ENCODE measurements around the gene LACC1. TPM values are rescaled to one million over a fixed set of nuclear protein-coding genes. Genes with fewer than 3 reads are reported as not detected.

Gene LACC1
- total RNA-seq, 2 donors from 2014 or later: 6.7 to 10.9 TPM

DNA sequence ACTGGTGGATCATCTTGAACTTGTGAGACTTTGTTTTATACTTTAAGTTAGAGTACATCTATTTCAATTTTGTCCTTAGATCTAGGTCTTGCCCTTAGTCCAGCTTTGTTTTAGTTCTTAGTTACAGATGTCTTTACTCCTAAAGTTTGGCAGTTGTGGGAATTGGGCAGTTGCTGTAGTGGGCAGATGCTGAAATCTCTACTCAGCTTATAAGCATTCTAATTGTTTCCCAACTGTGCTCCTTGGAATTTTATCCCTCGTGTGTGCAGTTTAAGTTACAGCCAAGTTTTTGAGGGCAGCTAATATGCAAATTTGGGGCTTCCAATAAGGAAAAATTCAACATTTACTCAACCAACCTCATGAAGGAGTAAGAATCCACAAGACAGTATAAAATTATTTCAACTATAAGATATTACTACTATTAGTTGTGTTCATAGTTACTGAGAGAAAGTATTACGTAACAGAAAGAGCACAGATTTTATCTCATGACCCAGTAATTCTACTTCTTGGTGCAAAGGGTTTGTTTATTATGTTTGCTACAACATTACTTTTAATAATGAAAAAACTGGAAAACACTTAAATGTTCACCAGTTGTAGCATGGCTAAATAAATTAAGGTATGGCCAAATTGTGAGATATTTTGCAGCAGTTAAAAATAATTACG is 33.1 kb upstream of the LACC1 start:
- H3K9me3 ChIP-seq: no peaks in the 10 kb centered on the region
- no peak overlapping the region for H3K9ac ChIP-seq (ENCODE audit: low read depth in 2 of 2, low read length in 2 of 2)
- H3K27ac ChIP-seq: no peak overlapping the region
- H3K27me3 ChIP-seq: no peaks in the 10 kb centered on the region
- no peaks in the 10 kb centered on the region for H3K36me3 ChIP-seq
- no peak overlapping the region for H3K4me3 ChIP-seq
- TF ChIP-seq, protein P1, sequence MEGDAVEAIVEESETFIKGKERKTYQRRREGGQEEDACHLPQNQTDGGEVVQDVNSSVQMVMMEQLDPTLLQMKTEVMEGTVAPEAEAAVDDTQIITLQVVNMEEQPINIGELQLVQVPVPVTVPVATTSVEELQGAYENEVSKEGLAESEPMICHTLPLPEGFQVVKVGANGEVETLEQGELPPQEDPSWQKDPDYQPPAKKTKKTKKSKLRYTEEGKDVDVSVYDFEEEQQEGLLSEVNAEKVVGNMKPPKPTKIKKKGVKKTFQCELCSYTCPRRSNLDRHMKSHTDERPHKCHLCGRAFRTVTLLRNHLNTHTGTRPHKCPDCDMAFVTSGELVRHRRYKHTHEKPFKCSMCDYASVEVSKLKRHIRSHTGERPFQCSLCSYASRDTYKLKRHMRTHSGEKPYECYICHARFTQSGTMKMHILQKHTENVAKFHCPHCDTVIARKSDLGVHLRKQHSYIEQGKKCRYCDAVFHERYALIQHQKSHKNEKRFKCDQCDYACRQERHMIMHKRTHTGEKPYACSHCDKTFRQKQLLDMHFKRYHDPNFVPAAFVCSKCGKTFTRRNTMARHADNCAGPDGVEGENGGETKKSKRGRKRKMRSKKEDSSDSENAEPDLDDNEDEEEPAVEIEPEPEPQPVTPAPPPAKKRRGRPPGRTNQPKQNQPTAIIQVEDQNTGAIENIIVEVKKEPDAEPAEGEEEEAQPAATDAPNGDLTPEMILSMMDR (IDR thresholded peaks at IDR 0.05): no peak
- intact Hi-C loops (cut with DNase I): no loop called here
- no peak for DNase-seq
- no peaks in the 10 kb centered on the region for H3K4me1 ChIP-seq

DNA sequence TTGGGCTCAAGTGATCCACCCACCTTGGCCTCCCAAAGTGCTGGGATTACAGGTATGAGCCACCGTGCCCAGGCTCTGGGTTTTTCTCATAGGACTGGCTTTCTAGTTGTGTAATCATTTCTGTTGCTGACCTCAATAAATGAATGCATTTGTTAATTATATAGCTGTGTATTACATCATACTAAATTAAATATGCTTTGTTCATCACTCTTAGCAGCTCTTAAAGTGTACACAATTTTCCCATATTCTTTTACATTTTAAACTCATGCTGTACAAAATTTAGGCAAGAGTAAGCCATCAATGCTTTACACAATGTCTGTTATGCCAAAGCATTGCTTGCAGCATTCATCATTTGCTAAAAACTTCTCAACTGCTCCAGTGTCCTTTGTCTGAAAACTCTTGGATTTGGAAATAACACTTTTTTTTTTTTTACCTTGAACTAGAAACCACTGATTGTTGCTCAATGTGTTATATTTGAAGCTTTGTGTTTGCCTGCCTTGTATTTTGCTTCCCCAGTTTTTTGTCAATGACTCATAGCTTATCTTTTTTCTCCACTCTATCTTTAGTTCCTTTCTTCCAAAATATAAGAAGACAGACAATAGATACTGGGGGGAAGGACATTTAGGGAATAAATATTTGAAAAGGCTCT is 31.6 kb upstream of the LACC1 start:
- intact Hi-C loops (cut with DNase I): no loop called here
- H3K27me3 ChIP-seq: no peaks in the 10 kb centered on the region
- H3K4me1 ChIP-seq: no peaks in the 10 kb centered on the region
- no peak overlapping the region for H3K9ac ChIP-seq (ENCODE audit: low read depth in 2 of 2, low read length in 2 of 2)
- TF ChIP-seq, protein P1 (IDR thresholded peaks at IDR 0.05): no peak
- H3K4me3 ChIP-seq: no peak overlapping the region
- H3K9me3 ChIP-seq: no peaks in the 10 kb centered on the region
- no peak for DNase-seq
- no peaks in the 10 kb centered on the region for H3K36me3 ChIP-seq
- no peak overlapping the region for H3K27ac ChIP-seq

DNA sequence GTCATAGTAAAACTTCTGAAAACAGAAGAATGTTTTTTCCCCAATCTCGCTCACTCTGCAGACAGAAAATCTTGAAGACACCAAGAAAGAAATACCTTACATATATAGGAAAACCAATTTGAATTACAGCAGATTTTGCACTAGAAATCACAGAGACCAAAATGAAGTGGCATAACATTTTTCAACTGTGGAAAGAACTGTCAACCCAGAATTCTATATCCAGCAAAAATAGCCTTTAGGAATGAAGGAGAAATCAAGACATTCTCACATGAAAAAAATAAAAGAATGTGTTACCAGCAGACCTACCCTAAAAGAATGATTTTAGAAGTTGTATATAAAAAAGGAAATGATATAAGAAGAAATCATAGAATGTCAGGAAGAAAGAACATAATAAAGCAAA is 28.8 kb upstream of the LACC1 start:
- no peak overlapping the region for H3K9ac ChIP-seq (ENCODE audit: low read depth in 2 of 2, low read length in 2 of 2)
- H3K4me3 ChIP-seq: no peak overlapping the region
- intact Hi-C loops (cut with DNase I): no loop called here
- no peak overlapping the region for H3K27ac ChIP-seq
- no peaks in the 10 kb centered on the region for H3K27me3 ChIP-seq
- TF ChIP-seq, protein P1 (IDR thresholded peaks at IDR 0.05): no peak
- H3K4me1 ChIP-seq: no peaks in the 10 kb centered on the region
- no peaks in the 10 kb centered on the region for H3K36me3 ChIP-seq
- no peak for DNase-seq
- no peaks in the 10 kb centered on the region for H3K9me3 ChIP-seq

DNA sequence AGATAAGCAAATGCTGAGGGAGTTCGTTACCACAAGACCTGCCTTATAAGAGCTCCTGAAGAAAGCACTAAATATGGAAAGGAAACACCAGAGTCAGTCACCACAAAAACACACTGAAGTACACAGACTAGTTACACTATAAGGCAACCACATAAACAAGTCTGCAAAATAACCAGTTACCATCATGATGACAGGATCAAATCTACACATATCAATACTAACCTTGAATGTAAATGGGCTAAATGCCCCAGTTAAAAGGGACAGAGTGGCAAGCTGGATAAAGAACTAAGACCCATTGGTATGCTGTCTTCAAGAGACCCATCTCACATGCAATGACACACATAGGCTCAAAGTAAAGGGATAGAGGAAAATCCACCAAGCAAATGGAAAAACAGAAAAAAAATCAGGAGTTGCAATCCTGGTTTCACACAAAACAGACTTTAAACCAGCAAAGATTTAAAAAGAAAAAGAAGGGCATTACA is 26.7 kb upstream of the LACC1 start:
- Histone ChIP-seq H3K27me3 (no peaks in the 10 kb centered on the region), H3K4me3 (no peak overlapping the region), H3K4me1 (no peaks in the 10 kb centered on the region), H3K9ac (ENCODE audit: low read depth in 2 of 2, low read length in 2 of 2) (no peak overlapping the region), H3K9me3 (no peaks in the 10 kb centered on the region), H3K27ac (no peak overlapping the region), H3K36me3 (no peaks in the 10 kb centered on the region)
- TF ChIP-seq, protein P1 (IDR thresholded peaks at IDR 0.05): no peak
- DNase-seq: no peak
- intact Hi-C loops (cut with DNase I): no loop called here

DNA sequence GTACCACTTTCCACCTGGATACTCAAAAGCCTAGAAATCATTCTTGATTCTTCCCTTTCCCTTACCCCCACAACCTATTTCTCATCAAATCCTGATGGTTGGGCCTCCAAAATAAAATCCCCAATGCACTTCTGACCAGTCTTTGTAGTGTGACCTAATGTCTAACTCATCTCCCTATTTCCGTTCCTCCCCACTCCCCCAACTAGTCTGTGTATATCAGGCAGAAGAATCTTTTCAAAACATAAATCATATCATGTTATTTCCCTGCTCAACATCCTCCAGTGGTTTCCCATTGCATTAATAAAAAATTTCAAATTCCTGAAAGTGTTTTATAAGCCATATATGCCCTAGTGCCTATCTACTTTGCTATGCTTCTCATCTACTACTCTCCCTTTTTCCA is 17.8 kb upstream of the LACC1 start:
- intact Hi-C loops (cut with DNase I): no loop called here
- Histone ChIP-seq H3K4me1 (no peaks in the 10 kb centered on the region), H3K27ac (no peak overlapping the region), H3K9me3 (no peaks in the 10 kb centered on the region), H3K4me3 (no peak overlapping the region), H3K36me3 (no peaks in the 10 kb centered on the region), H3K27me3 (no peaks in the 10 kb centered on the region), H3K9ac (ENCODE audit: low read depth in 2 of 2, low read length in 2 of 2) (no peak overlapping the region)
- no peak for DNase-seq
- TF ChIP-seq, protein P1 (IDR thresholded peaks at IDR 0.05): no peak
